HG03175 (cell line): ENCODE measurements around the gene RAPGEF1.
"Not testable (repeated sequence)": the region's sequence is repeated elsewhere in the genome, so short reads cannot be mapped to it uniquely, and the experiment has no call there.

Experiments
- ATAC-seq: cut with Tn5 transposase; IDR thresholded peaks from one replicate; pipeline ENCODE4 v1.9.1; 2021; ENCODE audit warnings: mild to moderate bottlenecking, moderate library complexity; ENCODE audit not compliant: unreplicated experiment

RAPGEF1 gene

DNA sequence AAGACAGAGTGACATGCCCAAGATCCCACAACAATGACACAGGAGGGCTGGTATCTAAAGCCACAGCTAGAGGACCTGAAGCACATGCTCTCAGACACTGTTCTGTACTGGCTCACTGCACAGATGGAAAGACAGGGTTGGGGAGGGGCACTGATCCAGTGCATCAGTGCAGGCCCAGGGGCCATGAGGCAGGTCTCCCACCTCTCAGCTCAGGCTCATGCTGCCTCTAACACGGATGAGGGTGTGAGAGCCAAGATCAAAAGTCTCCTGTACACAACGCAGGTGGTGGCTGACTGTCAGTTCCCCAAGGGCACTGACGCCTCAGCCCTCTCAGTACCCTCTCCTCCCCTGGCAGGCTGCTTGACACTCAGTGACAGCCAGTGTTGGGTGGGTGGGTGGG is 10.9 kb downstream of the RAPGEF1 start:
- ATAC-seq, result no peak

DNA sequence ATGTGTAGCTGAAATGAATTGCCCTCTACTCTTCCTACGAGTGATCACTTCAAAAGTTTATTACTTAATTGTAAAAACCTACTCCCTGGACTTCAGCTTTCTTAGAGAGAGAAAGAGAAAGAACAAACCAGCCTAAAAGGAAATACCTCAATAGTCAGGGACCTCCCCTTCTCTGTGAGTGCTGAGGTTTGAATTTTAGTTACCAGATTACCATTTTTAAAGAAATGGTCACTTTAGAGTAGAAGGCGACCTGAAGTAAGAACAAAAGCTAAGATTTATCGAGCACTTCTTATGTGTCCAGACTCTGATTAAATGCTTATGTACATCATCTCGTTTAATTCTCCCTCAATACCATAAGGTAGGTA is 11.3 kb downstream of the RAPGEF1 start:
- ATAC-seq, result no peak

DNA sequence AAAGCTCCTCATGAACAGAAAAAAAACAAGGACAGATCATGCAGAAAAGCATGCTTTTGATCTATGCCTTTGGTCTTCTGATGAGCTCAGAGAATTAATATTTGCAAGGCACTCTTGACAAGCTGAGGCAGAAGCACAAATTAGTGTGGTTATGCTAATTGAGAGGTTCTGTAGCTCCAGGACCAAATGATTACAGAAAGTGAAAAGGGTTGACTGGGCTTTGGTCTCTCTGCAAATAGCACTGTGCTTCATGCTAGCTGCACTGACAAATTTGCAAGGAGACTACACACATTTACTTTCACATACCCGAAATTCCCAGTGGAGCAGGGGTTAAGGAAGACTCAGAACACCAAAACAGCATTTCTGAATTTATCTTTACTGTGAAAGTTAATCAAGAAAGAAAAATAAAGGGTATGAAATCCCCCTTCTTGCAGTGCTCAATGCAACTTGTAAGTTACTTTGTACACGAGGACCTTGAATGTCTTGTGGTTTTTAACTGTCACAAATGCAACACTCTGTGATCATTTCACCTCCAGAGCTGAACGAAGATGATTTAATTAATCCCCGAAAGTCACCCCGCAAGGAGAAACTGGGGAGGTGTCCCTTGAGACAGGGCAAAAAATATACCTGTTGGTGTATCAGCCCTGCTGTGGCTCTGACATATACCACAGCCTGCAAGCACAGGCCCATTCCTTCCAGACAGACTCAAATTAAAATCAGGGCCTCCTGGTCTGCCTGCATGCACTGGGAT is 11.9 kb downstream of the RAPGEF1 start:
- no peak for ATAC-seq

DNA sequence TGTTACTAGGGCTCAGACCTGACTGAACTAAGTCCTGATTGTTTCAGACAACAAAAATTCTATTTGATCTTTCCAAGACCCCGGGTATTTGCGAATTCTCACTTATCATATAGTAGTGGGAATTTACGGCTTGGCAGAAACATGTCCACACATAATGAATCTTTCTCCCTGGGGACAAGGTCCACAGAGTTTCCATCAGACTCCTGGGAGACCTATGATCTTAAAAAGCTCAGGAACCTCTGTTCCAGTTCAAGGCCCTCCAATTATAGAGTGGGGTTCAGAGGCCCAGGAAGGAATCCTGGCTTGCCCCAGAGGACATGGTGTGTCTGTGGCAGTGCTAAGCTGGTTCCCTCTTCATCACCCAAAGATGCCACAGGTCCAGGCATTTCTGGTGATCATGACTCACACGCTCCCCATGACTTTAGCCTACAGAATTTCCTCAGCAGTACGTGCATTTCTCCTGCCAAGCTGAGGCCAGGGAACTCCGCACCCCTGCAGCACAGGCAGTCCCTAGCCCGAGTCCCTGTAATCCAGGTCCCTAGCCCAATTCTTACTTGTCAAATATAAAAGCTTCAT is 12.6 kb downstream of the RAPGEF1 start:
- no peak for ATAC-seq

DNA sequence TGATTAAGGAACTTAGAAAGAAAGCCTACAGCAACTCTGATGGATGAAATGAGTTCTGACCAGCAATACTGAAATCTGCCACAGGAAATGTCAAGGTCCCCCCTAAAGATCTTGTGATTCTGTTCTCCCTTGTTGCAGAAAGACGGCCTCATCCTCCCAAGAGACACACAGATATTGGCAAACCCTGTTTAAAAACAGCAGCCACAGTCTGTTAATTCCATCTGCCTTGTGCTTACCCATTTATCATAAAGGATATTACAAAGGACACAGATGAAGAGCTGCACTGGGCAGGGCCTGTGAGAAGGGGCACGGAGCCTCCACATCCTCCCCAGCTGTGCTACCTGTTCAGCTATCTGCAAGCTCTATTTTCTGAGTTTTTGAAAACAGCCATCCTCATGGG is 15.2 kb downstream of the RAPGEF1 start:
- no peak for ATAC-seq

DNA sequence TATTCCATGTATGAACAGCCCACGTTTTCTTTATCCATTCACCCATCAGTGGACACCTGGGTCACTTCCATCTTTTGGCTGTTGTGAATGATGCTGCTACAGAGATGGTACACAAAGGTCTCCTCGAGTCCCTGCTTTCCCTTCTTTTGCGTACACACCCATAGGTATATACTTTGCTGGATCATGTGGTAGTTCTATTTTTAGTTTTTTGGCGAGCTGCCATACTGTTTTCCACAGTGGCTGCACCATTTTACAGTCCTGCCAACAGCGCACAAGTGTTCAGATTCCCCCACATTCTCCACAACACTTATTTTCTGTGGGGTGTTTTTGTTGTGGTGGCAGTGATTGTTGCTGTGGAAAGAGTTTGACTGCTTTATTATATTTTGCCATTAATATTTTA is 16.2 kb downstream of the RAPGEF1 start:
- ATAC-seq, result no peak

DNA sequence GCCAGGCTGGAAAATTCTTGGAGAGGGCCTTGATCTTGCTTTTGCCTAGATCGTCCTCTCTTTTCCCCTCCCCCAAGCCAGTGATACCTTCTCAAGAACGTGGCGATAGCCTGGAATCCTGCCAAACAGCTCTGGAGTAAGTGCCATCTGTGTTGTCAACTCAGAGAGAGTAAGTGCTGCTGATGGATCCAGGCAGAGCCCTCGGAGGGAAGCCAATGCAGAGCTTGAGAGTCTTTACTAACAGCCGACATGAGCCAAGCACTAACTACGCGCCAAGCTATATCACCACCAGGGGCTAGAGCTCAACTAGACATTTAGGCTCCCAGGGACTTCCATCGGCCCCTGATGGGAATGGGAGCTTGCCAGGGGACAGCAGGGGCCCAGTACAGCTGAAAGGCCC is 17.6 kb downstream of the RAPGEF1 start:
- ATAC-seq, result no peak

DNA sequence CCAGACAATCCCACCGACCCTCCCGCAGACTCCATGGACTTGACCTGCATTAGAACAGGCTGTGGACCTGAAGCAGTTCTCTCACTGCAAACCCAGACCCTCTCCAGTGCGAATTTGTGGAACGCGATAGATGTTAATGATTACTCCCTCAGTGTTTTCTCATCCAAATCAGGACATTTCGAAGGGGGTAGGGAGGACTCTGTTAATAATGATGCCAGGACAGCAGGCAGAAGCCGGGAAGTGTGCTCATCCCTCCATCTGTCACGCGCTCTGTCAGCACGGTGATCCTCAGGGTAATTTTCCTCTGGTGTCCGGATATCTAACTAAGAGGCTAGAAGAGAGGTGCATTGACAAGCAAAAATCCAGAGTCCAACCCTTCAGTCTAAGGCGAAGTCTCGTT is 18.8 kb downstream of the RAPGEF1 start:
- no peak for ATAC-seq

DNA sequence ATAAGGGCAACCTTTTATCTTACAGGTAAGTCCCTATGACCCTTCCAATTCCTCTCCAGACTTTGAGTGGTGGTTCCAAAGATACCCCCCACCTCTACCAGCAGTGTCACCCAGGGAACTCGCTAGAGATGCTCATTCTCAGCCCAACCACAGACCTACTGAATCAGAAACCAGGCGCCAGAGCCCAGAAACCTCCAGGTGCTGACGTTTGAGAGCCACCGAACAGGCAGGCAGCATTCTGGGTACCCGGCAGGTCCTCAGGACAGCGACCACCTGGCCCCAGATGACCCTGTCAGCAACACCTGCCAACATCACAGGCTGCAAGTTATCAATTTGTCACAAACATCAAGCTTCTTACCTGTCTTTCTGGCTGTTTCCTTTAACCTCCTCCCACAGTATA is 19.5 kb downstream of the RAPGEF1 start:
- no peak for ATAC-seq

DNA sequence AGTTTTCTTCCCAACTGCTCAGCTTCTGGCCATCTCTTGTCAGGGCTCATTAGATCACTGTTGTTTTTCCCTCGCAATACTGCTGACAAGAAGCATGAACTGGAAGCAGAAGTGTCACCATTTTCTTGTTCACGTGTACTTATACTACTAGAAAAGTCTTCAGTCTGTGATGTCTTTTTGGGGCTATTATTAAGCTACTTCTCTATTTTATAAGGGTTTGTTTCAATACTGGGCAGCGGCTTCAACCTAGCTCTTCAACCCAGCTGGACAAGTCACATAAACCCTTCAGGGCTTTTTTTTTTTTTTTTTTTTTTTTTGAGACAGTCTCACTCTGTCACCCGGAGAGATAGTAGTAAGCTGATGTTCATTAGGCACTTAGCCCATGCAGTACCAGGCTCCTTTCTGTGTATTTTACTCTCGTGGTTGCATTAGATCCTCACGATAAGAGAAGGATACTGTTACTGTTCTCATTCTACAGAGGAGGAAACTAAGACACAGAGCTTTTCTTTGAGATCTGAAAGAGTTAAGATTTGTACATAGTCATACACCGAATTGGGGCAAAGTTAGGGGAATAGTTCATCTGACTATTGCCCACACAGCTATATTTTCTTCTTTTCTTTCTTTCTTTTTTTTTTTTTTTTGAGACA is 20.5 kb downstream of the RAPGEF1 start:
- ATAC-seq, result no peak

DNA sequence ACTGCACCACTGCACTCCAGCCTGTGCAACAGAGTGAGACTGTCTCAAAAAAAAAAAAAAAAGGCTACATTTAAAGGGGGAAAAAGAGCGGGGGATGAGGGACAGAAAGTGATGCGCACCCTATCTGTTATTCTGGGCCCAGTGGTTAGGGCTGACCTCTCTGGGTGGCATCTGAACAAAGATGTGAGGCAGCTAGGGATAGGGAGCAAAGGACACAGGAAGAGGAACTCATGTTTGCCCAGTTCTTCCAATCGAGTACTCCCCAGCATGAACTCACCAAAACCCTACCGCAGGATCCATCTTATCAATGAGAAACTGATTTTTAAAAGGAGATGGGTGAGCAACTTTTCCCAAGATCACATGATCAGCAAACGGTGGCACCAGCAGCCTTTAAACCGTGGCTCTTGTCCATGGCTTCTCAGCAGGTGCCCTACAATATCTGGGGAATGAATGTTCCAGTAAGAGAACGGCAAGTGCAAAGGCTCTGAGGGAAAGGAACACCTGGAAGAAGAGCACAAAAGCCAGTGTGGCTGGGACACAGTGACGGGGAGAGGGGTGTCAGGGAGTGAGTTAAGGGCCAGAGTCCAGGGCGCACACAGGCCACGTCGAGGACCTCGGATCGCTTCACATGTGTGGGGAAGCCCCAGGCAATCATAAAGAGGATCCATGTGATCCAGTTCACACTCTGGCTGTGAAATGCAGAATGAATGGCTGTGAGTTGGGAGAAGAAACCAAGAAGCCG is 22.0 kb downstream of the RAPGEF1 start:
- no peak for ATAC-seq

DNA sequence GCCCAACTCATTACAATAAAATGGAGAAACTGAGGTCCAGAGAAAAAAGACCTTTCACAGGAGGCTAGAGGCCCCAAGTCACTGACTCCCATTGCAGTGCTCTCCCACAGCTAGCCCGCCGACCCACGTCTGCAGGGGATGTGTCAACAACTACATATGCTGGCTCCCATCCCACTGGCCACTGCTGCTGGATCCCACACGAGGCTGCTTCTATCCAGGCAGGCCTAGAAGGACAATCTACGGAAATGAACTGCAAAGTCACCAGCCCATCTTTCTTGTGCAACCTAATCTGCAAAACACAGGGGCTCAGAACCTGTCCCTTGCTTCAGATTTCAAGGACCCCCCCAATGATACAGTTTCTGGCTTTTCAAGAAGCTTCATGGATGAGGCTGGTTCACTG is 24.0 kb downstream of the RAPGEF1 start:
- ATAC-seq, result no peak

DNA sequence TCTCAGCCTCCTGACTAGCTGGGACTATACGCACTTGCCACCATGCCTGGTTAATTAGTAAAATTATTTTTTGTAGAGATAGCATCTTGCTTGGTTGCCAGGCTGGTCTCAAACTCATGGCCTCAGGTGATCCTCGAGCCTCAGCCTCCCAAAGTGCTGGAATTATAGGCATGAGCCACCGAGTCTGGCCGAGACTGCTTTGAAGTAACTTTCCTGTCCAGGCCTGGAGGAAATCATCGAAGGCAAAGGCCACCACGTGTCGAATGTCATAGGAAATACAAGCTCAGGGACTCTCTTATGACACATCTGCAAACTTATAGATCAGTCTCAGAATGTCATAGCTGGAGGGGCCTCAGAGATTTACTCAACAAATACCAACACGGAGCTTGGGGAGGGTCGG is 25.1 kb downstream of the RAPGEF1 start:
- ATAC-seq, result no peak

DNA sequence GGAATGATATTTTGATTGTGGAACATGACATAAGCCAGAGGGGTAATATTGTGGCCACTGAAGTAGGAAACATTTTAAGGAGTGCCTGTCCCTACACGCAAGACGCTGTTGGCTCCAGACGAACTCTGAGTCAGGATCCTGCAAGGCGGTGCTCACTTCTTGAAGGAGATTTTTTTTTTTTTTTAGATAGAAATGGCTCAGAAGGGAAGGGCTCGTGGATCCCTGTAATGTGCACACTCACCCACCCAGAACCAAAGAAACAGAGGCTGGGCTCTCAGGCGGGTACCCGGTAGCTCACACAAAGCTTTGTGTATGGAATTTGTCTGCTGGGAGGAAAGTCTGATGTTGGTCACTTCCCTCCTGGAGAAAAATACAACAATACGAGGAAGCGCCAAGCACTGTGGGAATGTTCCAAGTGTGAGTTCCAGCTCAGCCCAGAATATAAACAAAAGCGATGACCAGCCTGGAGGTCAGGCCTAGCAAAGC is 25.7 kb downstream of the RAPGEF1 start:
- ATAC-seq, result no peak

DNA sequence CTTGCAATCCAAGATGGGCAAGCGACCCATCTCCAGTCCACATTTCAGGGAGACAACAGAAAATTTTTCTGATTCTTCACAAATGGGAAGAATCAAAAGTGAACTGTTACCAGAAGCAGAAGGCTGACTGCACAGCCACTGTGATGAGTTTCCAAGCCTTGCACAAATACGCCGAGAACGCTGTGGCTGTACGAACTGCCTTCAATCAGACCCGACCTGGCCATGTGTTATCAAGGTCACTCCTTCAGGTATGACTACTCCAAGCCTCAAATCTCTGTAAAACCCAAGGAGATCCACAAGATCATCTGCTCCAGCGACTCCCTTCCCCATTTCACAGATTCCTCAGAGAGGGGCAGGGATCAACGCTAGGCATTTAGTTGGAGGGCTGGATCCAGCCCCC is 26.9 kb downstream of the RAPGEF1 start:
- no peak for ATAC-seq

DNA sequence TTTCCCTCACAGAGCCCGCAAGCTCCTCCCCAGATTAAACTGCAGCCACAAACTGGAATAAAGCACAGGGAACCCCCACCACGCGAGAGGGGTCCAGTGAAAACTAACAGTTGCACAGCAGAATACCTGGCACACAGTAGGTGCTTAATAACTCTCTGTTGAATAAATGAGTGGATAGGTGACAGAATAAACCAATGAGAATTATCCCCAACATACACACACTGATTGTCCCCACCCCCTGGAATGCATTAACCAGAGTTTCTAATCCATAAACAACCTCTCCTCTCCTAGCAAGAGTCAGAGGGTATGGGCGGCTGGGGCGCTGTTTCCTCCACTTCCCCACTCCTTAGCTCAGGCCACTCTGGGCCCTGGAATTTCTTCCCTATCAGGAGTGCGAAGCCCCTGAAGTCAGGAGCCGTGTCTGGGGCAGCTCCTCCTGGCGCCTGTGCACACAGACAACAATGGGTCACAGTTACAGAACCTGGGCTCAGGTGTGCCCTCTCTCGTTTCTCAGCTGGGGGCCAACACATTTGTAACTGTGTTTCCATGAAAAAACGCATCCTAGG is 27.6 kb downstream of the RAPGEF1 start:
- ATAC-seq, result no peak

DNA sequence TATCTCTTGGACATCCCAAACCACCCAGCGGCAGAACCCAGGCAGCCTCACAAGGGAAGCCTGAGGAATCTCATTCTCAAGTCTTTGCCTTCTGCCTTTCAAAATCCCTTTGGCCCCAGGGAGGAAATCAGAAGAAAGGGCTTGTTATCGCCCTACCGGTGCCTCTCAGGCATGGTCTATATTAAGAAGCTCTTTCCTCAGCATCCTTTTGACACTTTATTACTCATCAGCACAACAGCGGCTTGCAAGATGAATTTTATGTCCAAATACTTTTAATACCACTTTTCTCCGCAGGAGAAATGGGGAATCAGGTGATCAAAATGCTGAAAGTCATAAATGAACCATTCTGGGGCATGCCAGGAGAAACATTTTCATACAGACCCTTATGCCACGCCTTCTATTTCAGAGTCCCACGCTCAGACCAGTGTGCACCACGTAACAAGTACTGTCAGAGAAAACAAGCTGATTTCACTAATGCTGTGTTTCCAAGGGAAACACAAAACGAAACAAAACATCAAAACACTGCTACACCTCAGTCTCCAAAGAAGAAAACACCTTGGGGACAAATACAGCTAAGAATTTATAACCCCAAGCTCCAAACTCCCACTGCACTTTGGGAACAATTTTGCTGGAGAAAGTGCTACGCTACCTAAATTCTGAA is 30.0 kb downstream of the RAPGEF1 start:
- ATAC-seq, result peak; percentile 69

DNA sequence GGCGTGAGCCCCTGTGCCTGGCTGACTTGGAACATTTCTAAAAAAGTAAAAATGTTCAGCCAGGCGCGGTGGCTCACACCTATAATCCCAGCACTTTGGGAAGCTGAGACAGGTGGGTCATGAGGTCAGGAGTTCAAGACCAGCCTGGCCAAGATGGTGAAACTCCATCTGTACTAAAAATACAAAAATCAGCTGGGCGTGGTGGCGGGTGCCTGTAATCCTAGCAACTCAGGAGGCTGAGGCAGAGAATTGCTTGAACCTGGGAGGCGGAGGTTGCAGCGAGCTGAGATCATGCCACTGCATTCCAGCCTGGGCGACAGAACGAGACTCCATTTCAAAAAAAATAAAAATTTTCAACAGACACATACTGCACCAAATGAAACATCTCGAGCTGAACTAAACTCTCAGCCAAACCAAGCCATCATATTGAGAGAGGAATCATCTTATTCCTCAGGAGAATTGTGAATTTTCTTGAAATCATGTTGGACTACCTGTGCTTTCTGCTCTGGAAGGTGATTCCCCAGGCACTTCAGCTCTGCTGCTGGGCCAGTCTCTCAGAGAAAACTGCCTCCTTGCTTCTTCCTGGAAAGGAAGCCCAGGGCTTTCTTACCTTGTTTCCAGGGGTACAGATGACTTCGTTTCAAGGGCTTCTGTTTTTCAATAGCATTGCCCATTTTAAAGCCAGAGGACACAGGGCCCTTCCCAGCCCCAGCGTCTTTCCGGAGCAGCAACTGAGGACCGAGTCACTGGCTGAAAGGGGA is 30.7 kb downstream of the RAPGEF1 start:
- not testable (repeated sequence) for ATAC-seq

DNA sequence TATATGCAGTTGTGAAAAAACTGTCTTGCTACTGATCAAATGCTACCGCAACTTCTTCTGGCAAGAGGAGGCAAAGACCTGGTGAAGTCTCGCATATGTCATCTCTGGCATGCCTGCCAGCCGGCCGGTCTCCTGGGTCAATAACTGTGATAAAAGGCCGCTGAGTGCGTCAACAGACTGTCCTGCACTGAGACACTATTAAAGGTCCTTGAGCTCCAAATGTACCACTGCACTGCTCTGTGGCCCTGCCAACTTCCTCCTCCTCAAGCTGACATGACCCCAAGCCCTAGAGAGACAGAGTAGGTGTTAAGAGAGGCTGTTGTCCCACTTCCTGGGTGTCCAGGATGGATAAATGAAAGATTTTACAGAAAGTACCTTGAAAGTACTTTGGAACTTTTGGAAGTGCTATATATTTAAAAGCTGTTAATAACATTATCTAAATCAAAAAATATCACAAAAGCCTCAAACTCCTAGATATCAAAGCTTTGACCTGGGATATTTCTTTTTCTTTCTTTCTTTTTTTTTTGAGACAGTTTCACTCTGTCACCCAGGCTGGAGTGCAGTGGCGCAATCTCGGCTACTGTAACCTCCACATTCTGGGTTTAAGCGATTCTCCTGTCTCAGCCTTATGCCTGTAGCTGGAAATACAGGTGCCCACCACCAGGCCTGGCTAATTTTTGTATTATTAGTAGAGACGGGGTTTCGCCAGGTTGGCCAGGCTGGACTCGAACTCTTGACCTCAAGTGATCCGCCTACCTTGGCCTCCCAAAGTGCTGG is 31.5 kb downstream of the RAPGEF1 start:
- peak; percentile 31 for ATAC-seq
